DOHH2 (cell line): ENCODE measurements around the gene OR51F1.

Experiments
- EZH2phosphoT487 ChIP-seq: fragments of 200-600 bp; sonication (generic); IDR thresholded peaks from 2 replicates; pipeline ENCODE4 v1.6.1; 2017; ENCODE audit warnings: borderline replicate concordance, mild to moderate bottlenecking, antibody characterized with exemption, low read length, moderate library complexity, mixed read lengths
- TF ChIP-seq, protein P1 (sequence below): fragments of 200-600 bp; sonication (generic); IDR thresholded peaks from one replicate; pipeline ENCODE4 v1.5.1; 2014; ENCODE audit warnings: antibody characterized with exemption, mild to moderate bottlenecking, low read depth, low read length; ENCODE audit not compliant: poor library complexity, severe bottlenecking

DNA sequence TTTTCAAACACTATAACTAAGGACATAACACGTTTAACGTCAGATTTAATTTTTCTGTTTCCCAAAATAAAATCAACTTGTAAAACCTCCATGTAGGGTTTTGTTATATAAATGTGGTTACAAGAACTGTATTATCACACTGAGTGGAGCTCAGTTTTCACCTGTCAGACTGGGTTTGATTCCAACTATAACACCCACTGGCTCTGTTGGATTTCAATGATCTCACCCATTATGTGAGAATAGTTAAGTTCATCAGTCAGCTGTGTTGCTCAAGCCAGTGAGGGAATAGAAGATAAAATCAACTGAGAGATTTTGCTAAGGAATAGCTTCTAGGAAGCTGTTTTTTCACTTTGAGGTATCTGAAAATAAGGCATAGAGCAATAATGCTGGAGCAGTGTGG, 39.5 kb upstream of the OR51F1 start:
- TF ChIP-seq, protein P1, sequence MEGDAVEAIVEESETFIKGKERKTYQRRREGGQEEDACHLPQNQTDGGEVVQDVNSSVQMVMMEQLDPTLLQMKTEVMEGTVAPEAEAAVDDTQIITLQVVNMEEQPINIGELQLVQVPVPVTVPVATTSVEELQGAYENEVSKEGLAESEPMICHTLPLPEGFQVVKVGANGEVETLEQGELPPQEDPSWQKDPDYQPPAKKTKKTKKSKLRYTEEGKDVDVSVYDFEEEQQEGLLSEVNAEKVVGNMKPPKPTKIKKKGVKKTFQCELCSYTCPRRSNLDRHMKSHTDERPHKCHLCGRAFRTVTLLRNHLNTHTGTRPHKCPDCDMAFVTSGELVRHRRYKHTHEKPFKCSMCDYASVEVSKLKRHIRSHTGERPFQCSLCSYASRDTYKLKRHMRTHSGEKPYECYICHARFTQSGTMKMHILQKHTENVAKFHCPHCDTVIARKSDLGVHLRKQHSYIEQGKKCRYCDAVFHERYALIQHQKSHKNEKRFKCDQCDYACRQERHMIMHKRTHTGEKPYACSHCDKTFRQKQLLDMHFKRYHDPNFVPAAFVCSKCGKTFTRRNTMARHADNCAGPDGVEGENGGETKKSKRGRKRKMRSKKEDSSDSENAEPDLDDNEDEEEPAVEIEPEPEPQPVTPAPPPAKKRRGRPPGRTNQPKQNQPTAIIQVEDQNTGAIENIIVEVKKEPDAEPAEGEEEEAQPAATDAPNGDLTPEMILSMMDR, result no peak
- TF ChIP-seq EZH2phosphoT487, result no peak
